Sigmoid colon (tissue), 7 donors: ENCODE results near the gene TEX19. TPM values are rescaled to one million over a fixed set of nuclear protein-coding genes. Genes with fewer than 3 reads are reported as not detected.
A peak's percentile ranks its signal among the peaks of the same experiment; 100 is the strongest.

Source experiments
- DNase-seq: peaks from one replicate; pipeline ENCODE4 v3.0.0-alpha.2; 2019
- H3K27ac ChIP-seq, 4 donors: fragments of 200-600 bp; sonication (generic); one replicate each; pipeline ENCODE4 v1.5.1; 2016 to 2019; ENCODE audit warnings: mild to moderate bottlenecking in 1 of 4
- H3K27me3 ChIP-seq, 3 donors: fragments of 200-600 bp; sonication (generic); one replicate each; pipeline ENCODE4 v1.5.1; 2019; ENCODE audit warnings: mild to moderate bottlenecking in 1 of 3
- H3K36me3 ChIP-seq, 4 donors: fragments of 200-600 bp; sonication (generic); one replicate each; pipeline ENCODE4 v1.5.1; 2016 to 2019
- H3K4me1 ChIP-seq, 4 donors: fragments of 200-600 bp; sonication (generic); one replicate each; pipeline ENCODE4 v1.5.1; 2017 to 2019
- H3K4me3 ChIP-seq, 4 donors: fragments of 200-600 bp; sonication (generic); one replicate each; pipeline ENCODE4 v1.5.1; 2017 to 2019; ENCODE audit warnings: mild to moderate bottlenecking in 2 of 4, moderate library complexity in 1 of 4
- H3K9me3 ChIP-seq, 4 donors: fragments of 200-600 bp in 3 of 4; sonication (generic) in 3 of 4; one replicate each; pipeline versions ENCODE4 v1.5.1 to v1.6.1; 2013 to 2019
- EP300 ChIP-seq, 4 donors: sonication (generic); formaldehyde crosslinking; IDR thresholded peaks; one replicate each; pipeline ENCODE4 v1.6.1; 2017; ENCODE audit warnings: antibody characterized with exemption in 4 of 4
- POLR2A ChIP-seq, 2 donors: fragments of 450-650 bp; IDR thresholded peaks; one replicate each; pipeline ENCODE4 v1.6.1; 2016; ENCODE audit warnings: antibody characterized with exemption in 2 of 2, mild to moderate bottlenecking in 2 of 2, moderate library complexity in 2 of 2
- POLR2AphosphoS5 ChIP-seq, 4 donors: sonication (generic); formaldehyde crosslinking; IDR thresholded peaks; one replicate each; pipeline ENCODE4 v1.6.1; 2017; ENCODE audit warnings: antibody characterized with exemption in 4 of 4
- WGBS, 2 donors: extraction: QIAGEN DNeasy Blood & Tissue Kit; methylation state at CpG; one replicate each; pipeline ENCODE4 v1.1.7; 2013; 5-methylcytosine and 5-hydroxymethylcytosine counted together
- intact Hi-C: fragments of 100-400 bp; cut with DNase I; formaldehyde crosslinking; loops from one replicate; pipeline ENCODE4 v1.15.1; 2023
- polyA plus RNA-seq, 3 donors: library from polyadenylated mRNA; stranded (reverse); fragments of 200-250 nt; gene quantifications; one replicate each; pipeline ENCODE4 v1.2.3, GENCODE V29; 2013
- total RNA-seq, 4 donors: library from RNA; depleted of rRNA; stranded (reverse); fragments of >200 nt; gene quantifications; one replicate each; pipeline ENCODE4 v1.1.0, GENCODE V29; 2016
- TF ChIP-seq, protein P1 (sequence below), 4 experiments: fragments of 450-650 bp in 3 of 4; fragments of 200-600 bp in 1 of 4; IDR thresholded peaks; one replicate each; pipeline ENCODE4 v1.5.1; 2016 to 2019; ENCODE audit warnings: antibody characterized with exemption in 4 of 4, mild to moderate bottlenecking in 3 of 4, moderate library complexity in 2 of 4
- donor health status: healthy with polysubstance abuse.
- donor health status: Bipolar disorder and iron deficiency.
- donor health status: healthy.

TEX19 gene
- total and polyA plus RNA-seq, 7 donors, result 0.04 TPM; not detected in 6

DNA sequence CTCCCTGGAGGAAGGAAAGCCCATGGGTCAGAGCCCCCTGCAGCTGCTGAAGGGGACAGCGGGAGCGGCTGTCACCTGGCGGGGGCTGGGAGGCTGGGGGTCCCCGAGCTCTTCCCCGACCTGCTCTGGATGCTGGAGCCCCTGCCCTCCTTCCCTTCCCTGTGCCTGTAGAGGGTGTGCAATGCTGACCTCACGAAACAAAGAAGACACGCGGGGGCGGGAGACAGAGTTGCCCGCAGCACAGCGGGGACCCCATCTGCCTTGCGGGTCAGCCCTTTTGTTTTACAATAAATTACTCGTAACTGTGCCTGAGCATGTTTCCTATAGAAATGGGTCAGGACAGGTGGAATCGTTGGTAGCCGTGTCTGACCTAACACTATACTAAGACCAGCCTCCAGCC lies 31.8 kb upstream of the TEX19 start:
- Histone ChIP-seq H3K36me3 (peaks cover 0 to 5% (median 0%) of the 10 kb centered on the region in 4 donors), H3K27ac (no peak overlapping the region), H3K9me3 (no peaks in the 10 kb centered on the region), H3K4me1 (peaks cover 0 to 22% (median 18%) of the 10 kb centered on the region in 4 donors), H3K27me3 (no peaks in the 10 kb centered on the region), H3K4me3 (no peak overlapping the region)
- intact Hi-C loops, result no loop called here
- no peak for TF ChIP-seq POLR2AphosphoS5 (IDR thresholded peaks at IDR 0.05)
- TF ChIP-seq, protein P1, sequence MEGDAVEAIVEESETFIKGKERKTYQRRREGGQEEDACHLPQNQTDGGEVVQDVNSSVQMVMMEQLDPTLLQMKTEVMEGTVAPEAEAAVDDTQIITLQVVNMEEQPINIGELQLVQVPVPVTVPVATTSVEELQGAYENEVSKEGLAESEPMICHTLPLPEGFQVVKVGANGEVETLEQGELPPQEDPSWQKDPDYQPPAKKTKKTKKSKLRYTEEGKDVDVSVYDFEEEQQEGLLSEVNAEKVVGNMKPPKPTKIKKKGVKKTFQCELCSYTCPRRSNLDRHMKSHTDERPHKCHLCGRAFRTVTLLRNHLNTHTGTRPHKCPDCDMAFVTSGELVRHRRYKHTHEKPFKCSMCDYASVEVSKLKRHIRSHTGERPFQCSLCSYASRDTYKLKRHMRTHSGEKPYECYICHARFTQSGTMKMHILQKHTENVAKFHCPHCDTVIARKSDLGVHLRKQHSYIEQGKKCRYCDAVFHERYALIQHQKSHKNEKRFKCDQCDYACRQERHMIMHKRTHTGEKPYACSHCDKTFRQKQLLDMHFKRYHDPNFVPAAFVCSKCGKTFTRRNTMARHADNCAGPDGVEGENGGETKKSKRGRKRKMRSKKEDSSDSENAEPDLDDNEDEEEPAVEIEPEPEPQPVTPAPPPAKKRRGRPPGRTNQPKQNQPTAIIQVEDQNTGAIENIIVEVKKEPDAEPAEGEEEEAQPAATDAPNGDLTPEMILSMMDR (IDR thresholded peaks at IDR 0.05), result no peak
- no peak for TF ChIP-seq EP300 (IDR thresholded peaks at IDR 0.05)
- no peak for TF ChIP-seq POLR2A (IDR thresholded peaks at IDR 0.05)
- 85 to 86% methylated on average over 15 of the region's 15 CpGs for WGBS, 2 donors
- no peak for DNase-seq

DNA sequence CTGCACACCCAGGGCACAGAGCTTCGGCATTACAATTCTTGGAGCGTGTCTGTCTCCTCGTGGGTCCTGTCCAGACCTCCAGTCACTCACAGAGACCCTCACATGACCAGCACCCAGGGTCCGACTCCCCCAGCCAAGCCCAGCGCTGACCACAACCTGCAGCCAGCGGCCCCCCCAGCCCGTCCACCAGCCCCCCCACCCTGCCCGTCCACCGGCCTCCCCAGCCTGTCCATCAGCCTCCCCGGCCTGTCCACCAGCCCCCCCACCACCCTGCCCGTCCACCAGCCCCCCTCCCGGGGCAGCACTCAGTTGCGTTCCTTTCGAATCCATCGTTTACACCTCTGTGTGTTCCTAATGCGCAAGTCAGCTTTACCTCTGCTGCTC lies 31.3 kb upstream of the TEX19 start:
- H3K27me3 ChIP-seq, result no peaks in the 10 kb centered on the region
- H3K4me3 ChIP-seq, result no peak overlapping the region
- H3K4me1 ChIP-seq, result peaks cover 0 to 27% (median 22%) of the 10 kb centered on the region in 4 donors
- peak overlapping the region in 1 of 4 donors; percentile 0 for H3K27ac ChIP-seq
- TF ChIP-seq POLR2A (IDR thresholded peaks at IDR 0.05), result no peak
- no peak for TF ChIP-seq EP300 (IDR thresholded peaks at IDR 0.05)
- TF ChIP-seq, protein P1 (IDR thresholded peaks at IDR 0.05), result no peak
- TF ChIP-seq POLR2AphosphoS5 (IDR thresholded peaks at IDR 0.05), result no peak
- H3K9me3 ChIP-seq, result no peaks in the 10 kb centered on the region
- no peak for DNase-seq
- intact Hi-C loops, result no loop called here
- 46 to 70% methylated on average over 16 of the region's 16 CpGs for WGBS, 2 donors
- H3K36me3 ChIP-seq, result peaks cover 0 to 5% (median 0%) of the 10 kb centered on the region in 4 donors

DNA sequence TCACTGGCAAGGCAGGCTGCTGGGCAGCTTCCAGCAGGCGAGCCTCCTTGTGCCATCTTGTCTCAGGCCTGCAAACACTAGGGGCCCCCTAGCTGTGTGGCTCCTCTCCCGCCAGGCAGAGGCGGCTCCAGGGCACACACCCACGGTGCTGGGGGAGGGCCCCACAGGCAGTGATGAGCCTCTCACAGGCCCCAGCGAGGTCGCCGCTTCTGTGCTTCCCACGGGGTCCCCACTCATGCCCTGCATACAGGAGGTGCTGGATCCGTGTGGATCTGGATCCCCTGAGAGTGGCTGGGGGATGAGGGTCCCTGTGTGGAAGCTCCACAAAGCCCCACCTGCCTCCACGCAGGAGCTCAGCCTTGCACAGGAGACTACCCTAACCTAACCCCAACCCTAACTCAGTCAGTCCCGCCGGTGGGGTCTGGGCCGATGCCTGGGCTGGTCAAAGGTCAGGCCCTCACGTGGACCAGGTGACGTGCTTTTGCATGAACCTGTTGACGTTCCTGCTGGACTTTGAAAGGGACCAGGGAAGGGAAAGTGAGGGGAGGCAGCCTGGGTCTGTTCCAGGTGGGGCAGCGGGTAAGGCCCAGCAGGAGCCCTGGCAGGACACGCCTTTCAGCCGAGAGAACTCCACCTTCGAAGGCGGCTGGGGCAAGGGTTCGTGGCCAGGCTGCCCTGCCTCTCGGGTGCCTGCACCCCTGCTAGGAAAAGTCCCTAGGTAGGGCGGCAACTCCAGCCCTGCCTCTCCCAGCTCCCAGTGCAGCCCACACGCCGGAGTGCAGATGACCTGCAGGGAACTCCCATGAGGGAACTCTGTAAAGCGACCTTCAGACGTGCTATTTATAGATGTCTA lies 30.7 kb upstream of the TEX19 start:
- peak overlapping the region in 1 of 4 donors; percentile 0 for H3K27ac ChIP-seq
- no peak for TF ChIP-seq POLR2A (IDR thresholded peaks at IDR 0.05)
- no peak for TF ChIP-seq POLR2AphosphoS5 (IDR thresholded peaks at IDR 0.05)
- TF ChIP-seq, protein P1 (IDR thresholded peaks at IDR 0.05), result no peak
- no peak for TF ChIP-seq EP300 (IDR thresholded peaks at IDR 0.05)
- H3K4me1 ChIP-seq, result peaks cover 0 to 33% (median 28%) of the 10 kb centered on the region in 4 donors
- WGBS, 2 donors, result 14 to 66% methylated on average over 28 of the region's 28 CpGs
- no peaks in the 10 kb centered on the region for H3K27me3 ChIP-seq
- no peaks in the 10 kb centered on the region for H3K9me3 ChIP-seq
- no peak for DNase-seq
- H3K36me3 ChIP-seq, result peaks cover 0 to 5% (median 0%) of the 10 kb centered on the region in 4 donors
- intact Hi-C loops, result no loop called here
- H3K4me3 ChIP-seq, result no peak overlapping the region

DNA sequence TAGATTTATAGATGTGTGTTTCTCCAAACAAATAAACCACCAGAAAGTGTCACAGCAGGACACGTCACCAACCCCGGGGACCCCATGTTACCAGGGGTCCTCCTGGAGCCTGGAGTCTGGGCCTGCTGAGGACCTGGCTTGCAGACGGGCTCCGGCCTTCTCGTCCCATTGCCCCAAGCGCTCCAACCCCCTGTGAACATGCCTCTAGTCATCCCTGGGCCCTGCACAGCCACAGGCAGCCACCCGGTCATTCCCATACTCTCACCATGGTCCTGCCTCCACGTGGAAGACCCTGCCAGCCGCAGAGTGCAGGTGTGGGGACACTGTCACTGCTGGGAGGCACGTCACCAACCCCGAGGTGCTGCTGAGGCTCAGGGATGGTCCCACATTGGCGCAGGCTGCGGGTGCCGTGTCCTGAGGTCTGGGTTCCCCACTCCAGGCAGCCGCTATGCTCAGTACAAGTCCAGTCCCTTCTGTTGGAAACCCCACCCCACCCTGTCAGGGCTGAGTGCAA lies 30.0 kb upstream of the TEX19 start:
- 50 to 83% methylated on average over 15 of the region's 15 CpGs for WGBS, 2 donors
- H3K4me3 ChIP-seq, result no peak overlapping the region
- H3K27ac ChIP-seq, result no peak overlapping the region
- H3K36me3 ChIP-seq, result peaks cover 0 to 5% (median 0%) of the 10 kb centered on the region in 4 donors
- TF ChIP-seq POLR2AphosphoS5 (IDR thresholded peaks at IDR 0.05) (no peak), POLR2A (IDR thresholded peaks at IDR 0.05) (no peak), EP300 (IDR thresholded peaks at IDR 0.05) (no peak)
- TF ChIP-seq, protein P1 (IDR thresholded peaks at IDR 0.05), result no peak
- no peak for DNase-seq
- no peaks in the 10 kb centered on the region for H3K27me3 ChIP-seq
- intact Hi-C loops, result no loop called here
- H3K4me1 ChIP-seq, result peaks cover 0 to 38% (median 33%) of the 10 kb centered on the region in 4 donors
- no peaks in the 10 kb centered on the region for H3K9me3 ChIP-seq
